Erythroblast (primary cell): ENCODE results near the gene MUC5AC.

Source experiments
- GATA1 ChIP-seq: IDR thresholded peaks from 2 replicates; pipeline ENCODE4 v1.6.1; 2011; ENCODE audit warnings: low read depth, mild to moderate bottlenecking, control low read depth, low read length, moderate library complexity
- POLR2A ChIP-seq: IDR thresholded peaks from 2 replicates; pipeline ENCODE4 v1.6.1; 2011; ENCODE audit warnings: mild to moderate bottlenecking, low read length

GRCh38 chr11:1148752-1149180 lies 9.0 kb upstream of the MUC5AC start:
- TF ChIP-seq POLR2A (no peak), GATA1 (no peak)
